Neutrophil (primary cell): Measurements from ENCODE around the gene NT5C3A.

Experiments
- H3K27ac ChIP-seq: fragments of 200-600 bp; sonication (generic); 2 replicates; pipeline ENCODE4 v1.5.1; 2016; ENCODE audit warnings: mild to moderate bottlenecking, moderate library complexity
- H3K27me3 ChIP-seq: fragments of 200-600 bp; sonication (generic); 2 replicates; pipeline ENCODE4 v1.6.0; 2016; ENCODE audit warnings: mild to moderate bottlenecking
- H3K36me3 ChIP-seq: fragments of 200-600 bp; sonication (generic); 2 replicates; pipeline ENCODE4 v1.5.1; 2017
- H3K4me1 ChIP-seq, 2 experiments: fragments of 200-600 bp in 1 of 2; sonication (generic) in 1 of 2; 1 replicate in 1 of 2; 2 replicates in 1 of 2; pipeline versions ENCODE4 v1.5.1 to v1.6.1; 2013 to 2016; ENCODE audit warnings: low read depth in 1 of 2, low read length in 1 of 2, mild to moderate bottlenecking in 1 of 2, moderate library complexity in 1 of 2; ENCODE audit not compliant: control insufficient read depth in 1 of 2, insufficient read depth in 1 of 2
- H3K4me3 ChIP-seq, 2 experiments: fragments of 200-600 bp in 1 of 2; sonication (generic) in 1 of 2; 1 replicate in 1 of 2; 2 replicates in 1 of 2; pipeline ENCODE4 v1.5.1; 2013 to 2016; ENCODE audit warnings: low read depth in 1 of 2, low read length in 1 of 2, mild to moderate bottlenecking in 1 of 2, moderate library complexity in 1 of 2
- H3K9me3 ChIP-seq: fragments of 200-600 bp; sonication (generic); 2 replicates; pipeline ENCODE4 v1.5.1; 2016
- TF ChIP-seq, protein P1 (sequence below): fragments of 200-600 bp; sonication (generic); IDR thresholded peaks from 2 replicates; pipeline ENCODE4 v1.5.1; 2016; ENCODE audit warnings: antibody characterized with exemption

The NT5C3A gene

DNA sequence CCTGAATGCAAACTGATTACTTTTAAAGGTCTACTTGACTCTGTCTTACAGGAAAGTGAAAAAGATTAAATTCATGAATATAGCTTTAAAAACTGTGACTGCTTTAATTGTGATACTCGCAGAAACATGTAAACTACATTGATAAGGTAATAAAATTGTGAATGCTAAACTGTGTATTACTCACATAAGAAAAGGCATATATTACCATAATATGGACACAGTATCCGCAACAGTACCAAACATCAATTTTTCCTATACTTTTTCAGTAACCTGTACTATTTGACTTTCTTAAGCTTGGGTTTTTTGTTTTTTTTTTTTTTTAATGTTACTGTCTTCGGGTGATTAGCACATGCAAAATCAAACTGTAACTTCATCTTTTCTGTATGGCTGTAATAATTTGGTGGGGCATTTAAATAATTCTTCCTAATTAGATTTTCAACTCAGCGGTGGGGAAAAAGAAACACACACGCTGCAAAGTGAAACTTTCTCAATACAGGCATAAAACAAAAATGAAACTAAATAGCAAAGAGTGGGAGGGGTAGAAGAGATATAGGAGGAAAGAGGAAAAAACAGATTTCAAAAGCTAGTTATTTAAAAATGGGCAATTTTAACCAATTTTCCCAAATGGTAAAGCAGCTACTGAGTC, 23.2 kb downstream of the NT5C3A start:
- TF ChIP-seq, protein P1, sequence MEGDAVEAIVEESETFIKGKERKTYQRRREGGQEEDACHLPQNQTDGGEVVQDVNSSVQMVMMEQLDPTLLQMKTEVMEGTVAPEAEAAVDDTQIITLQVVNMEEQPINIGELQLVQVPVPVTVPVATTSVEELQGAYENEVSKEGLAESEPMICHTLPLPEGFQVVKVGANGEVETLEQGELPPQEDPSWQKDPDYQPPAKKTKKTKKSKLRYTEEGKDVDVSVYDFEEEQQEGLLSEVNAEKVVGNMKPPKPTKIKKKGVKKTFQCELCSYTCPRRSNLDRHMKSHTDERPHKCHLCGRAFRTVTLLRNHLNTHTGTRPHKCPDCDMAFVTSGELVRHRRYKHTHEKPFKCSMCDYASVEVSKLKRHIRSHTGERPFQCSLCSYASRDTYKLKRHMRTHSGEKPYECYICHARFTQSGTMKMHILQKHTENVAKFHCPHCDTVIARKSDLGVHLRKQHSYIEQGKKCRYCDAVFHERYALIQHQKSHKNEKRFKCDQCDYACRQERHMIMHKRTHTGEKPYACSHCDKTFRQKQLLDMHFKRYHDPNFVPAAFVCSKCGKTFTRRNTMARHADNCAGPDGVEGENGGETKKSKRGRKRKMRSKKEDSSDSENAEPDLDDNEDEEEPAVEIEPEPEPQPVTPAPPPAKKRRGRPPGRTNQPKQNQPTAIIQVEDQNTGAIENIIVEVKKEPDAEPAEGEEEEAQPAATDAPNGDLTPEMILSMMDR = no peak
- H3K27ac ChIP-seq = peak overlapping the region; percentile 88
- no peaks in the 10 kb centered on the region for H3K27me3 ChIP-seq
- no peaks in the 10 kb centered on the region for H3K9me3 ChIP-seq
- H3K4me1 ChIP-seq = peaks cover 57 to 66% of the 10 kb centered on the region in 2 experiments
- peaks cover 11% of the 10 kb centered on the region for H3K36me3 ChIP-seq
- H3K4me3 ChIP-seq = peak overlapping the region; percentile 65 to 73

DNA sequence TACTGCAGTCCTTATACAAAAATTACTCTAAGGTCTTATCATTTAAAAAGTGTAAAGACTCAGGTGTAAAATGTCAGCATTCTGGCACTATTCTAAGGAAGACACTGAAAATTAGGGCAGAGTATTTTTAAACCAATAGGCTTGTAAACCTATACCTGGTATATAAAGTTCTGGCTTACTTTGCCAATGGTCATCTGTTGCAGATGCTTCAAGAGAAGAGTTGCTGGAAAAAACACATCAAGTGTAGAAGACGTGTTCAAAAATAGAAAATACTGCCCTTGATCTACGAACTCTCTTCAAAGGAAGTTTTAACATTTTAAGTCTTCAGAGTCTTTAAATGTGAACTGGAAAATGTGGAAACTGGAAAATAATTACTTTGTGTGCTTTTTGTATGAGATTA, 23.9 kb downstream of the NT5C3A start:
- H3K9me3 ChIP-seq = no peaks in the 10 kb centered on the region
- no peaks in the 10 kb centered on the region for H3K27me3 ChIP-seq
- peaks cover 17% of the 10 kb centered on the region for H3K36me3 ChIP-seq
- TF ChIP-seq, protein P1 = no peak
- H3K4me3 ChIP-seq = peak overlapping the region; percentile 65 to 73
- H3K4me1 ChIP-seq = peaks cover 51 to 59% of the 10 kb centered on the region in 2 experiments
- H3K27ac ChIP-seq = peak overlapping the region; percentile 88

DNA sequence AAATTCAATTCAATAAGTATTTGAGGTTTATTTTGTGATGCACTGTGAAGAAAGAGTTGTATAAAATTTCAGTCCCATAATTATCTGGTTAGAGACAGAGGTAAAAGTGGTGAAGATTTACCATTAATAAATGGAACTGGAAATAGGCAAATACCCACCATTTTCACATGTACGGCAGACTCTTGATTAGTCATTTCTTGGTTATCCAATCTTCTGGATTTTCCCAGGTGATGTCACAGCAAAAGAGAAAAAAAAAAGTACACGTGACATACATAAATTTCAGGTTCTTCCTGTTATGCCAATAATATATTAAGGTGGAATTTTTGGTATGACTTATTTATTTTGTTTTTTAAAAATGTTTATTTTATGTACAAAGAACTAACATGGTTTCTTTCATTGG, 26.8 kb downstream of the NT5C3A start:
- Histone ChIP-seq H3K4me1 (peaks cover 28 to 31% of the 10 kb centered on the region in 2 experiments), H3K36me3 (peaks cover 30% of the 10 kb centered on the region)
- TF ChIP-seq, protein P1 = no peak

DNA sequence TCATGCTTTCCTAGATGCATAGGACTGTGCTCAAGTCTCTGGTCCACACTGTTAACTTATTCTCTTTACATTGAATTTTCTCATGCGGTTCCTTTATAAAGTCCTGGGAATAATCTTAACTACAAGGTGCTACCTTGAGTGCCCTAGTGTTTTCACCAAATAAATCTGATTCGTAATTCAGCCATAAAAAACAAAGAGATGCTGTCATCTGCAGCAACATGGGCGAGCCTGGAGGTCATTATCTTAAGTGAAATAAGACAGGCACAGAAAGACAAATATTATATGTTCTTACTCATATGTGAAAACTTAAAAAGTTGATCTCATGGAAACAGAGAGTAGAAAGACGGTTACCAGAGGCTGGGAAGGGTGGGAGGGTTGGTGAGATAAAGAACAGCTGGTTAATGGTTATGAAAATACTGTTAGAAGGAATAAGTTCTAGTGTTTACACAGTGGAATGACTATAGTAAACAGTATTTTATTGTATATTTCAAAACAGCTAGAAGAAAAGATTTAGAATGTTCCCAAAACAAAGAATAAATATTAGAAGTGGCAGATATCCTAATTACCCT, 38.3 kb downstream of the NT5C3A start:
- H3K27me3 ChIP-seq = no peaks in the 10 kb centered on the region
- TF ChIP-seq, protein P1 = no peak
- H3K4me3 ChIP-seq = no peak overlapping the region
- H3K9me3 ChIP-seq = no peaks in the 10 kb centered on the region
- peaks cover 0 to 6% of the 10 kb centered on the region in 2 experiments for H3K4me1 ChIP-seq
- no peak overlapping the region for H3K27ac ChIP-seq
- peaks cover 93% of the 10 kb centered on the region for H3K36me3 ChIP-seq

More for the DNA sequence above, 26.8 kb downstream of the NT5C3A start:
- Histone ChIP-seq H3K4me3 (no peak overlapping the region), H3K27ac (no peak overlapping the region), H3K9me3 (no peaks in the 10 kb centered on the region), H3K27me3 (no peaks in the 10 kb centered on the region)

DNA sequence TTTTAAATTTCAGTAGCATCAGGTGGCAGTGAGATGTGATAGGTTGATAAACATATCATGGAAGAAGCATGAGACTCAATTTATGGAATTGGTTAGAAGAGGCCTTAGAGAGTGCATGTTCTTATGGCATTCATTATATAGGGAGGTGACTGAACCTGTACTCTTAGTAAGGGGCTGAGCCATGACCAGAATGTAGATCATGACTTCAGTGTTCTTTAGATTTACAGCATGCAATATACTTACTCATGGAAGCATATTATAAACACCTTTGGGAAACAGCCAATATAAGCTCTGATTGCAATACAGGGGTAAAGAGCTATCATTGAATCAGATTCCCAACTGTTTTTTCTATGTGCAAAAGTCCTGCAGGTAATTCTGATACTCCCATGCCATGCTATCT, 50.2 kb downstream of the NT5C3A start:
- Histone ChIP-seq H3K4me3 (no peak overlapping the region), H3K36me3 (peaks cover 66% of the 10 kb centered on the region), H3K4me1 (no peaks in the 10 kb centered on the region), H3K27me3 (no peaks in the 10 kb centered on the region), H3K27ac (no peak overlapping the region), H3K9me3 (no peaks in the 10 kb centered on the region)
- TF ChIP-seq, protein P1 = no peak
